ENCODE results near the gene CFAP299. TPM values are rescaled to one million over a fixed set of nuclear protein-coding genes. Genes with fewer than 3 reads are reported as not detected.

The CFAP299 gene
- total RNA-seq, 2 donors from 2014 or later, result not detected

- no peaks in the 10 kb centered on the region for H3K36me3 ChIP-seq (ENCODE audit: control insufficient read depth, insufficient read depth, low read length)
- Mint-ChIP-seq H3K27me3 (ENCODE audit: insufficient read depth) (no peaks in the 10 kb centered on the region), H3K4me1 (peaks cover 14% of the 10 kb centered on the region), H3K27ac (no peak overlapping the region), H3K4me3 (no peak overlapping the region), H3K9me3 (no peaks in the 10 kb centered on the region), H3K36me3 (ENCODE audit: low read depth) (no peaks in the 10 kb centered on the region)
- no peak for DNase-seq
- no peaks in the 10 kb centered on the region for H3K27me3 ChIP-seq (ENCODE audit: control insufficient read depth, insufficient read depth, low read length, poor library complexity, severe bottlenecking)
- no peaks in the 10 kb centered on the region for H3K4me1 ChIP-seq (ENCODE audit: control insufficient read depth, insufficient read depth, low read length)
- no peak overlapping the region for H3K4me3 ChIP-seq (ENCODE audit: low read length)
- no peaks in the 10 kb centered on the region for H3K9me3 ChIP-seq (ENCODE audit: control insufficient read depth, low read length)
- 91% methylated on average over 2 of the region's 2 CpGs; no CpG with 5 or more reads in 1 of the 2 experiments for WGBS, 2 experiments (ENCODE audit: insufficient coverage in 1 of 2, insufficient read length in 1 of 2)
- no peak overlapping the region for H3K9ac ChIP-seq (ENCODE audit: extremely low read depth, low read length, poor library complexity, severe bottlenecking)
- no peak for TF ChIP-seq CTCF (conservative IDR thresholded peaks at IDR 0.05)
- H3K27ac ChIP-seq (ENCODE audit: low read depth, low read length), result no peak overlapping the region
These were observed 671.9 kb downstream of the CFAP299 start for GRCh38 chr4:81007417-81007816.

Other genes starting within 250 kb of the CFAP299 start
- gene PRDM8, start 138.2 kb upstream of the CFAP299 start, total RNA-seq, result not detected
- 1 to 10 TPM in 1 of 2 donors, under 1 TPM in 1; 0.49 to 1.6 TPM for gene FGF5, start 69.1 kb upstream of the CFAP299 start, total RNA-seq

Data from endodermal cell (in vitro differentiated cells).